H9 (cell line): Measurements from ENCODE around the gene ATAD5. TPM values are rescaled to one million over a fixed set of nuclear protein-coding genes. Genes with fewer than 3 reads are reported as not detected.

Experiments used
- DNase-seq: peaks from one replicate; pipeline ENCODE4 v3.0.0-alpha.2; 2017
- H2AFZ ChIP-seq: one replicate; pipeline ENCODE4 v1.6.1; 2013; ENCODE audit warnings: mild to moderate bottlenecking, low read length, control low read depth, moderate library complexity
- H2AK5ac ChIP-seq: 2 replicates; pipeline ENCODE4 v1.6.1; 2013; ENCODE audit warnings: low read length, control low read depth, mixed read lengths; ENCODE audit not compliant: insufficient read length
- H2BK120ac ChIP-seq: one replicate; pipeline ENCODE4 v1.6.1; 2013; ENCODE audit warnings: low read depth, mild to moderate bottlenecking, low read length, control low read depth, inconsistent platforms; ENCODE audit not compliant: poor library complexity, severe bottlenecking
- H2BK12ac ChIP-seq: 2 replicates; pipeline ENCODE4 v1.6.1; 2013; ENCODE audit warnings: low read length, control low read depth, mixed read lengths, low read depth; ENCODE audit not compliant: insufficient read length
- H2BK15ac ChIP-seq: 2 replicates; pipeline ENCODE4 v1.6.1; 2013; ENCODE audit warnings: low read depth, low read length, control low read depth
- H2BK20ac ChIP-seq: one replicate; pipeline ENCODE4 v1.6.1; 2013; ENCODE audit warnings: low read depth, mild to moderate bottlenecking, low read length, control low read depth, inconsistent platforms; ENCODE audit not compliant: poor library complexity, severe bottlenecking
- H2BK5ac ChIP-seq: 2 replicates; pipeline ENCODE4 v1.6.1; 2013; ENCODE audit warnings: low read length, control low read depth, mixed read lengths; ENCODE audit not compliant: insufficient read length
- H3K14ac ChIP-seq: 2 replicates; pipeline ENCODE4 v1.6.1; 2013; ENCODE audit warnings: low read length, control low read depth; ENCODE audit not compliant: insufficient read depth
- H3K18ac ChIP-seq: 2 replicates; pipeline ENCODE4 v1.6.1; 2013; ENCODE audit warnings: low read depth, mild to moderate bottlenecking, mixed read lengths, low read length, control low read depth; ENCODE audit not compliant: insufficient read length
- H3K23ac ChIP-seq: 2 replicates; pipeline ENCODE4 v1.6.1; 2013; ENCODE audit warnings: low read length, control low read depth, mixed read lengths, low read depth; ENCODE audit not compliant: insufficient read length
- H3K23me2 ChIP-seq: 2 replicates; pipeline ENCODE4 v1.6.1; 2013; ENCODE audit warnings: low read depth, mild to moderate bottlenecking, mixed read lengths, low read length, control low read depth; ENCODE audit not compliant: insufficient read length, poor library complexity, severe bottlenecking
- H3K27ac ChIP-seq: 2 replicates; pipeline ENCODE4 v1.5.1; 2013; ENCODE audit warnings: low read length, control low read depth, mixed read lengths, low read depth; ENCODE audit not compliant: insufficient read length
- H3K27me3 ChIP-seq: 2 replicates; pipeline ENCODE4 v1.6.1; 2013; ENCODE audit warnings: low read length, control low read depth, inconsistent platforms; ENCODE audit not compliant: insufficient read depth
- H3K4ac ChIP-seq: 2 replicates; pipeline ENCODE4 v1.6.1; 2013; ENCODE audit warnings: low read depth, mild to moderate bottlenecking, control low read depth, inconsistent platforms, low read length, moderate library complexity
- H3K4me1 ChIP-seq: 2 replicates; pipeline ENCODE4 v1.6.1; 2013; ENCODE audit warnings: low read length, control low read depth, inconsistent platforms; ENCODE audit not compliant: insufficient read depth
- H3K4me2 ChIP-seq: 2 replicates; pipeline ENCODE4 v1.6.1; 2013; ENCODE audit warnings: low read length, control low read depth, mixed read lengths; ENCODE audit not compliant: insufficient read length, insufficient read depth
- H3K56ac ChIP-seq: 2 replicates; pipeline ENCODE4 v1.6.1; 2013; ENCODE audit warnings: low read depth, mild to moderate bottlenecking, mixed read lengths, low read length, control low read depth; ENCODE audit not compliant: insufficient read length
- H3K79me1 ChIP-seq: 2 replicates; pipeline ENCODE4 v1.6.1; 2013; ENCODE audit warnings: low read depth, mild to moderate bottlenecking, moderate library complexity, low read length, control low read depth, inconsistent platforms; ENCODE audit not compliant: insufficient read depth, poor library complexity, severe bottlenecking
- H3K79me2 ChIP-seq: 2 replicates; pipeline ENCODE4 v1.6.1; 2013; ENCODE audit warnings: low read length, control low read depth, inconsistent platforms; ENCODE audit not compliant: insufficient read depth
- H3K9ac ChIP-seq: 2 replicates; pipeline ENCODE4 v1.6.1; 2013; ENCODE audit warnings: low read length, control low read depth, mixed read lengths; ENCODE audit not compliant: insufficient read length; ENCODE audit errors: extremely low read depth
- H3K9me3 ChIP-seq: one replicate; pipeline ENCODE4 v1.6.1; 2013; ENCODE audit warnings: low read depth, low read length, inconsistent platforms; ENCODE audit not compliant: control insufficient read depth
- H3T11ph ChIP-seq: one replicate; pipeline ENCODE4 v1.6.1; 2013; ENCODE audit warnings: mild to moderate bottlenecking, low read length, control low read depth, inconsistent platforms
- H4K20me1 ChIP-seq: one replicate; pipeline ENCODE4 v1.6.1; 2013; ENCODE audit not compliant: control insufficient read depth, insufficient read length, insufficient read depth
- H4K5ac ChIP-seq: 2 replicates; pipeline ENCODE4 v1.6.1; 2013; ENCODE audit warnings: low read depth, mild to moderate bottlenecking, mixed read lengths, low read length, control low read depth; ENCODE audit not compliant: insufficient read length
- H4K8ac ChIP-seq: replicated peaks from 2 replicates; pipeline ENCODE4 v1.6.1; 2013; ENCODE audit warnings: low read length, control low read depth, mixed read lengths, low read depth; ENCODE audit not compliant: insufficient read length
- H4K91ac ChIP-seq: 2 replicates; pipeline ENCODE4 v1.6.1; 2013; ENCODE audit warnings: low read depth, mild to moderate bottlenecking, moderate library complexity, mixed read lengths, low read length, control low read depth; ENCODE audit not compliant: insufficient read length
- H3K27ac Mint-ChIP-seq, 3 experiments: 2 replicates in 2 of 3; 3 replicates in 1 of 3; pipeline ENCODE4 v1.8.0; 2020 to 2021; ENCODE audit warnings: mixed read lengths in 3 of 3, mild to moderate bottlenecking in 1 of 3, moderate library complexity in 1 of 3
- H3K27me3 Mint-ChIP-seq: 2 replicates; pipeline ENCODE4 v1.8.0; 2021; ENCODE audit warnings: low read depth, mild to moderate bottlenecking, moderate library complexity, mixed read lengths
- H3K36me3 Mint-ChIP-seq, 3 experiments: 2 replicates in 2 of 3; 3 replicates in 1 of 3; pipeline ENCODE4 v1.8.0; 2020 to 2021; ENCODE audit warnings: low read depth in 3 of 3, mixed read lengths in 3 of 3; ENCODE audit not compliant: insufficient read depth in 1 of 3
- H3K4me1 Mint-ChIP-seq, 2 experiments: 2 replicates each; pipeline ENCODE4 v1.8.0; 2020; ENCODE audit warnings: mixed read lengths in 2 of 2
- H3K4me3 Mint-ChIP-seq, 2 experiments: 2 replicates in 1 of 2; 3 replicates in 1 of 2; pipeline ENCODE4 v1.8.0; 2020 to 2021; ENCODE audit warnings: mild to moderate bottlenecking in 2 of 2, mixed read lengths in 2 of 2, moderate library complexity in 1 of 2
- H3K9me3 Mint-ChIP-seq, 2 experiments: 2 replicates in 1 of 2; 3 replicates in 1 of 2; pipeline ENCODE4 v1.8.0; 2020; ENCODE audit warnings: mild to moderate bottlenecking in 2 of 2, mixed read lengths in 2 of 2, moderate library complexity in 1 of 2
- CTCF ChIP-seq: fragments of 200-600 bp; sonication (generic); conservative IDR thresholded peaks from 3 replicates; pipeline ENCODE4 v1.8.0; 2021; ENCODE audit warnings: antibody characterized with exemption, mild to moderate bottlenecking
- WGBS: extraction: QIAGEN DNeasy Blood & Tissue Kit; methylation state at CpG from one replicate; pipeline ENCODE4 v1.1.7; 2013; ENCODE audit warnings: missing lambda C conversion rate, low lambda C conversion rate, mixed read lengths; ENCODE audit not compliant: insufficient read length; ENCODE audit errors: extremely low coverage; 5-methylcytosine and 5-hydroxymethylcytosine counted together
- total RNA-seq: library from RNA; stranded (reverse); gene quantifications from 2 replicates; pipeline ENCODE4 v1.2.1, GENCODE V29; 2021

ATAD5 gene
- total RNA-seq, 1 experiment from 2014 or later: 27.0 TPM

GRCh38 chr17:30915833-30916611, 84.3 kb downstream of the ATAD5 start:
- H3K4me1 Mint-ChIP-seq: peaks cover 9 to 10% of the 10 kb centered on the region in 2 experiments
- H2BK12ac ChIP-seq: no peak overlapping the region
- no peak overlapping the region for H2BK20ac ChIP-seq
- H2AFZ ChIP-seq: no peak overlapping the region
- no peak overlapping the region for H3K27ac Mint-ChIP-seq
- H3K27me3 Mint-ChIP-seq: peaks cover 30% of the 10 kb centered on the region
- no peak overlapping the region for H2BK5ac ChIP-seq
- H3K27ac ChIP-seq: no peak overlapping the region
- H2BK15ac ChIP-seq: no peak overlapping the region
- no CpG with 5 or more reads among the region's 5 CpGs for WGBS
- H3T11ph ChIP-seq: no peak overlapping the region
- H3K4me1 ChIP-seq: peaks cover 2% of the 10 kb centered on the region; the same call in 1 of the 2 replicates
- no peak for DNase-seq
- H3K9me3 ChIP-seq: no peaks in the 10 kb centered on the region
- H3K4me2 ChIP-seq: no peak overlapping the region
- no peak overlapping the region for H3K18ac ChIP-seq
- H3K9me3 Mint-ChIP-seq: no peaks in the 10 kb centered on the region
- no peak overlapping the region for H3K9ac ChIP-seq
- no peaks in the 10 kb centered on the region for H3K79me1 ChIP-seq
- H4K5ac ChIP-seq: no peak overlapping the region
- H3K4ac ChIP-seq: no peak overlapping the region
- no peak overlapping the region for H3K14ac ChIP-seq
- H2AK5ac ChIP-seq: no peak overlapping the region
- H4K8ac ChIP-seq: no peak overlapping the region
- H4K91ac ChIP-seq: no peak overlapping the region
- H3K23me2 ChIP-seq: no peaks in the 10 kb centered on the region
- TF ChIP-seq CTCF: no peak
- H3K56ac ChIP-seq: no peak overlapping the region
- no peak overlapping the region for H3K4me3 Mint-ChIP-seq
- H3K36me3 Mint-ChIP-seq: no peaks in the 10 kb centered on the region
- H4K20me1 ChIP-seq: no peaks in the 10 kb centered on the region
- peaks cover 4% of the 10 kb centered on the region; the same call in 1 of the 2 replicates for H3K27me3 ChIP-seq
- H3K79me2 ChIP-seq: no peaks in the 10 kb centered on the region
- H3K23ac ChIP-seq: no peak overlapping the region
- H2BK120ac ChIP-seq: no peak overlapping the region
